Tibial nerve (tissue), 4 donors: Measurements from ENCODE around the gene TTC7B. TPM values are rescaled to one million over a fixed set of nuclear protein-coding genes. Genes with fewer than 3 reads are reported as not detected.

Experiments used
- DNase-seq, 2 donors: peaks; one replicate each; pipeline ENCODE4 v3.0.0-alpha.2; 2019; ENCODE audit warnings: low spot score in 2 of 2
- H3K27ac ChIP-seq, 4 donors: fragments of 200-600 bp; sonication (generic) in 3 of 4; one replicate each; pipeline ENCODE4 v1.5.1; 2017 to 2019; ENCODE audit warnings: mild to moderate bottlenecking in 1 of 4
- H3K27me3 ChIP-seq, 2 donors: fragments of 200-600 bp; sonication (generic) in 1 of 2; one replicate each; pipeline versions ENCODE4 v1.5.1 to v1.6.0; 2017 to 2019
- H3K36me3 ChIP-seq, 3 donors: fragments of 200-600 bp; sonication (generic); one replicate each; pipeline ENCODE4 v1.5.1; 2018 to 2019
- H3K4me1 ChIP-seq, 4 donors: fragments of 200-600 bp; sonication (generic) in 3 of 4; one replicate each; pipeline ENCODE4 v1.5.1; 2017 to 2019
- H3K4me3 ChIP-seq, 4 donors: fragments of 200-600 bp; sonication (generic) in 3 of 4; one replicate each; pipeline ENCODE4 v1.5.1; 2017 to 2019; ENCODE audit warnings: mild to moderate bottlenecking in 1 of 4, moderate library complexity in 1 of 4
- H3K9me3 ChIP-seq, 4 donors: fragments of 200-600 bp; sonication (generic) in 3 of 4; one replicate each; pipeline ENCODE4 v1.5.1; 2017 to 2019
- EP300 ChIP-seq, 2 donors: sonication (generic); formaldehyde crosslinking; IDR thresholded peaks; one replicate each; pipeline ENCODE4 v1.6.1; 2017; ENCODE audit warnings: antibody characterized with exemption in 2 of 2, mild to moderate bottlenecking in 1 of 2
- POLR2A ChIP-seq, 2 donors: fragments of 450-650 bp; IDR thresholded peaks; one replicate each; pipeline ENCODE4 v1.6.1; 2017; ENCODE audit warnings: antibody characterized with exemption in 2 of 2, mild to moderate bottlenecking in 2 of 2, moderate library complexity in 2 of 2
- WGBS, 2 donors: methylation state at CpG; one replicate each; pipeline ENCODE4 v1.1.5; 2018; 5-methylcytosine and 5-hydroxymethylcytosine counted together
- total RNA-seq, 4 donors: library from RNA; depleted of rRNA; stranded (reverse); fragments of >200 nt; gene quantifications; one replicate each; pipeline ENCODE4 v1.1.0, GENCODE V29; 2016
- TF ChIP-seq, protein P1 (sequence below), 5 experiments: fragments of 200-600 bp in 3 of 5; fragments of 450-650 bp in 2 of 5; sonication (generic) in 3 of 5; IDR thresholded peaks; one replicate each; pipeline ENCODE4 v1.5.1; 2016 to 2019; ENCODE audit warnings: antibody characterized with exemption in 5 of 5, mild to moderate bottlenecking in 3 of 5, moderate library complexity in 2 of 5

TTC7B gene
- total RNA-seq, 4 donors from 2014 or later: 25.9 to 44.1 (median 34.4) TPM

DNA sequence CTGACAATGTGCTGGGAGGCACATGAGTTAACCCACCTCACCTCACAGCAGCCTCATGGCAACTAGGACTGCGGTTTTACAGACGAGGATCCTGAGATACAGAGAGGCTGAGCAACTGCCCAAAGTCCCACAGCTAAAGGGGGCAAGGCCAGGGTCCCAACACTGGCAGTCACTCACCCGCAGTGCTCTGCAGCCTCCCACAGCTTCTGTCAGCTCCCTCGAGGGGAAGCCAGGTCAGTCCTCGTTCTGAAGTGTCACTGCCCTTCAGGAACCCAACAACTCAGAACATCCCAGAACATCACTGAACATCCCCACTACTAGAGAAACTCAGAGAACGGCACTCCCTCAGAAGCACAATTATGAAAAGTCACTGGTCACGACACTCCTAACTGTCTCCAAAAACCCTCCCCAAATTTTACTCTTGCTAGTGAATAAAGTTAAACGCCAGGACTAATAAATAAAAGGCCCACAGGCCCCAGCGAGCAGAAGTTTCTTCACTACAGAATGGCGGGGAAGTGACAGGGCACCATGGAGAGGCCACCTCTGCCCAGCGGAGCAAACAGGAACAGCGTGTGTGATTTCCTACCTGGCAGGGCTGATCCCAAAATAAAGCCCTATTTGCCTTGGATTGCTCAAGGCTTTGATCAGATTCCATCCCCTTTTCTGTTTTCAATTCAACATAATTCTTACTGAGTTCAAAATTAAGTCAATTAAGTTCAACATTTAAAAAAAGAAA lies 75.1 kb downstream of the TTC7B start:
- H3K4me1 ChIP-seq: peaks cover 0 to 8% (median 0%) of the 10 kb centered on the region in 4 donors
- no peak for TF ChIP-seq EP300 (IDR thresholded peaks at IDR 0.05)
- no peak overlapping the region for H3K4me3 ChIP-seq
- H3K27ac ChIP-seq: no peak overlapping the region
- H3K36me3 ChIP-seq: peaks cover 0 to 16% (median 0%) of the 10 kb centered on the region in 3 donors
- WGBS, 2 donors: 84 to 93% methylated on average over 10 to 12 of the region's 12 CpGs
- H3K27me3 ChIP-seq: no peaks in the 10 kb centered on the region
- no peak for DNase-seq
- no peaks in the 10 kb centered on the region for H3K9me3 ChIP-seq

DNA sequence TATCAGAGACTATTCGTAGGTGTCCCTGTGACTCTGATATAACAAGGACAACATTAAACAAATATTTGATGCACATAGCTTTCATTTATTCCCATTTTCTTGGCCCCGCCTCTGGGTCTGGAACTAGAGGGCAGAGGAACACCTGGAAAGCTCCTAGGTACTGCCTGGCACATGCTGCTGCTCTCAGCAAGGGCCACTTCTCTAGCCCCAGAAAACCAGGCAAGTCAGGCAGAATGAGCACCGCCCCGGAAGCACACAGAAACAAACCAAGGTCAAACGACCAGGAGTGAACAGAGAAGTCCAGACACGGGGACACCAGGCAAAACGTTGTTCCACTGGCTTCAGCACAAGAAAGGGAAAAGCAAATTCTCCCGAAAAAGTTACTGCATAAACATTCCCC lies 76.1 kb downstream of the TTC7B start:
- no peak overlapping the region for H3K4me3 ChIP-seq
- H3K27ac ChIP-seq: no peak overlapping the region
- H3K4me1 ChIP-seq: peaks cover 0 to 8% (median 0%) of the 10 kb centered on the region in 4 donors
- H3K9me3 ChIP-seq: no peaks in the 10 kb centered on the region
- H3K36me3 ChIP-seq: peaks cover 0 to 16% (median 0%) of the 10 kb centered on the region in 3 donors
- 80 to 85% methylated on average over 8 of the region's 8 CpGs for WGBS, 2 donors
- H3K27me3 ChIP-seq: no peaks in the 10 kb centered on the region
- TF ChIP-seq EP300 (IDR thresholded peaks at IDR 0.05) (no peak), POLR2A (IDR thresholded peaks at IDR 0.05) (no peak)
- TF ChIP-seq, protein P1, sequence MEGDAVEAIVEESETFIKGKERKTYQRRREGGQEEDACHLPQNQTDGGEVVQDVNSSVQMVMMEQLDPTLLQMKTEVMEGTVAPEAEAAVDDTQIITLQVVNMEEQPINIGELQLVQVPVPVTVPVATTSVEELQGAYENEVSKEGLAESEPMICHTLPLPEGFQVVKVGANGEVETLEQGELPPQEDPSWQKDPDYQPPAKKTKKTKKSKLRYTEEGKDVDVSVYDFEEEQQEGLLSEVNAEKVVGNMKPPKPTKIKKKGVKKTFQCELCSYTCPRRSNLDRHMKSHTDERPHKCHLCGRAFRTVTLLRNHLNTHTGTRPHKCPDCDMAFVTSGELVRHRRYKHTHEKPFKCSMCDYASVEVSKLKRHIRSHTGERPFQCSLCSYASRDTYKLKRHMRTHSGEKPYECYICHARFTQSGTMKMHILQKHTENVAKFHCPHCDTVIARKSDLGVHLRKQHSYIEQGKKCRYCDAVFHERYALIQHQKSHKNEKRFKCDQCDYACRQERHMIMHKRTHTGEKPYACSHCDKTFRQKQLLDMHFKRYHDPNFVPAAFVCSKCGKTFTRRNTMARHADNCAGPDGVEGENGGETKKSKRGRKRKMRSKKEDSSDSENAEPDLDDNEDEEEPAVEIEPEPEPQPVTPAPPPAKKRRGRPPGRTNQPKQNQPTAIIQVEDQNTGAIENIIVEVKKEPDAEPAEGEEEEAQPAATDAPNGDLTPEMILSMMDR (IDR thresholded peaks at IDR 0.05): no peak
- no peak for DNase-seq

- no peaks in the 10 kb centered on the region for H3K9me3 ChIP-seq
- 89 to 91% methylated on average over 6 of the region's 6 CpGs for WGBS, 2 donors
Observed at GRCh38 chr14:90739318-90740068, 76.7 kb downstream of the TTC7B start.

DNA sequence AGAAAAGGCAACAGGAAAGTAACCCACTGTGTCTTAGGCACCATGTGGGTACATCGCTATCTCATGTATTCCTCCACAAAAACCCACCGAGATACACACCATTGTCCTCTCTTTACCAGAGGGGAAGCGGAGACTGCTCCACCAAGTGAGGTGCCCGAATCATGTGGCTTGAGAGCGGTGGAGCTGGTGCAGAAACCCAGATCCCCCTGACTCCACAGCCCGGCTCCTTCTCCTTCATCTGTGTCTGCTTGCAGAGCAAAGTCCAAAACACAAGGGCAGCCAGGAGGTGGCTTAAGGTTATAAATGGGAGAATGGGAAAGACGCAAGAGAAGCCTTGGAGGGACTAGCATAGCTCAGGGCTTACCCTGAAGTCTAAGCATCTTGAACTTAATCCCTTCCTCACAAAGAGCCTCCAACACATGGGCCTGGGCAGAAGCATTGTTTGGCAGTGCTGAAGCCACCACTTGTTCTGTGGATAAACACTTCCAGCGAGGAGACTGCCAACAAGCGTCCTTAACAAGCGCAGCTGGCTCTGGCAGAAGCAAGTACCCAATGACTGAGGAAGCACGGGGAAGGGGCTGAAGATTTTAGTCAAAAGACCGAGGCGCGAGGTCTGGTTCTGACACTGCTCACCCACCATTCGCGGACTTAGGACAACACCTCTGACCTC lies 83.0 kb downstream of the TTC7B start:
- no peaks in the 10 kb centered on the region for H3K4me1 ChIP-seq
- H3K27ac ChIP-seq: no peak overlapping the region
- DNase-seq: no peak
- H3K27me3 ChIP-seq: no peaks in the 10 kb centered on the region
- H3K9me3 ChIP-seq: no peaks in the 10 kb centered on the region
- TF ChIP-seq POLR2A (IDR thresholded peaks at IDR 0.05) (no peak), EP300 (IDR thresholded peaks at IDR 0.05) (no peak)
- TF ChIP-seq, protein P1 (IDR thresholded peaks at IDR 0.05): no peak
- no peak overlapping the region for H3K4me3 ChIP-seq
- H3K36me3 ChIP-seq: peaks cover 0 to 9% (median 0%) of the 10 kb centered on the region in 3 donors
- 87 to 93% methylated on average over 16 of the region's 16 CpGs for WGBS, 2 donors

More at GRCh38 chr14:90739318-90740068, 76.7 kb downstream of the TTC7B start:
- no peak overlapping the region for H3K27ac ChIP-seq
- peaks cover 0 to 11% (median 0%) of the 10 kb centered on the region in 3 donors for H3K36me3 ChIP-seq
- H3K4me1 ChIP-seq: peaks cover 0 to 8% (median 0%) of the 10 kb centered on the region in 4 donors
- TF ChIP-seq POLR2A (IDR thresholded peaks at IDR 0.05): no peak
- TF ChIP-seq, protein P1 (IDR thresholded peaks at IDR 0.05): no peak
- no peak for TF ChIP-seq EP300 (IDR thresholded peaks at IDR 0.05)
- no peaks in the 10 kb centered on the region for H3K27me3 ChIP-seq
- no peak overlapping the region for H3K4me3 ChIP-seq
- no peak for DNase-seq

DNA sequence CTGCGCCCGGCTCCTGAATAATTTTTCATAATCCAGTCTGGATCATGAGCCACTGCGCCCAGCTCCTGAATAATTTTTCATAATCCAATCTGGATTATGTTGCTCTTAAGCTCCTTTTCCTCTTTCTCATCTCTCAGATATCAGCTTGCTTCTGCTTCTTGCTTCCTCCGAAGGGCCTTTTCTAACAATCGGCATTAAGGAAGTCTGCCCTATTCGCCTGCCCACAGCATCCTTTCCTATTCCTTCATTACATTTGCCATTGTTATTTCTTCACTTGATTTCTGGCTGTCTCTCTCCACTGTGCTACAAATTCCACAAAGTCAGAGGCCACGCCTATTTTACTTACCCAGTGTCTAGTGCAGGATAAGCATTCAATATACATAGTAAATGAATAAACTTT lies 83.5 kb downstream of the TTC7B start:
- Histone ChIP-seq H3K4me3 (no peak overlapping the region), H3K36me3 (peaks cover 0 to 9% (median 0%) of the 10 kb centered on the region in 3 donors), H3K9me3 (no peaks in the 10 kb centered on the region), H3K27me3 (no peaks in the 10 kb centered on the region), H3K4me1 (no peaks in the 10 kb centered on the region), H3K27ac (no peak overlapping the region)
- TF ChIP-seq POLR2A (IDR thresholded peaks at IDR 0.05): no peak
- TF ChIP-seq EP300 (IDR thresholded peaks at IDR 0.05): no peak
- TF ChIP-seq, protein P1 (IDR thresholded peaks at IDR 0.05): no peak
- no peak for DNase-seq
- WGBS, 2 donors: 77 to 90% methylated on average over 7 of the region's 7 CpGs
